Activated T-helper 2 cell treated with anti-CD3 and anti-CD28 coated beads, Interferon-gamma antibody, Interleukin-2, Interleukin-4, amounts not matched to agents 10 μg/mL and 5 μg/mL and 100 μg/mL, durations not matched to agents 14 hours and 24 hours and 36 hours (primary cell): Measurements from ENCODE around the gene ACTL8. TPM values are rescaled to one million over a fixed set of nuclear protein-coding genes. Genes with fewer than 3 reads are reported as not detected.

Source experiments
- DNase-seq: peaks from one replicate; pipeline ENCODE4 v3.0.0; 2021; ENCODE audit warnings: low spot score
- H3K27ac Mint-ChIP-seq: one replicate; pipeline ENCODE4 v1.8.0; 2021; ENCODE audit warnings: mixed read lengths
- H3K27me3 Mint-ChIP-seq: one replicate; pipeline ENCODE4 v1.8.0; 2021; ENCODE audit warnings: low read depth, mixed read lengths
- H3K36me3 Mint-ChIP-seq: one replicate; pipeline ENCODE4 v1.8.0; 2021; ENCODE audit warnings: low read depth, mixed read lengths
- H3K4me1 Mint-ChIP-seq: one replicate; pipeline ENCODE4 v1.8.0; 2021; ENCODE audit warnings: low read depth, mixed read lengths
- H3K4me3 Mint-ChIP-seq: one replicate; pipeline ENCODE4 v1.8.0; 2021; ENCODE audit warnings: low read depth, mild to moderate bottlenecking, moderate library complexity, mixed read lengths
- H3K9me3 Mint-ChIP-seq: one replicate; pipeline ENCODE4 v1.8.0; 2021; ENCODE audit warnings: mixed read lengths
- intact Hi-C: fragments of 100-400 bp; cut with micrococcal nuclease; formaldehyde crosslinking; loops from one replicate; pipeline ENCODE4 v1.15.1; 2023
- total RNA-seq: library from RNA; stranded (reverse); gene quantifications from 2 replicates; pipeline ENCODE4 v1.2.3, GENCODE V29; 2022

ACTL8 gene
- total RNA-seq, 1 donor from 2014 or later: not detected

DNA sequence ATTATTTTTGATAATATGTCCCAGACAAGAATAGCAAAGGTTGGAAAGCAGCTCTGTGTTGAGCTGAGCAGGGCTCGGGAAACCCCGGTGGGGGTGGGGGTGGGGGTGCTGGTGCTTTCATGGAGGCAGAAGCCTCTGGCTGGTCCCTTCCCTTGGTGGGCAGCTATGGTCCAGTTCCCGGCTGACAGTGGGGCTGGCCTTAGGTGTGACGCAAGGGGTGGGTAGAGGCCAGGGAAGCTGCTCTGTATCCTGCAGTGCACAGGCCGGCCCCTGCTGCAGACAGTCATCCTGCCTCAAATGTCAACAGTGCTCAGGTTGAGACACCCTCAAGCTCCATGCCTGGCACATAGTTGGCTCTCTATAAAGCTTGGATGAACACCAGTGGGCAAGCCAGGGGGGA lies 8.9 kb downstream of the ACTL8 start:
- H3K27me3 Mint-ChIP-seq: no peaks in the 10 kb centered on the region
- H3K36me3 Mint-ChIP-seq: no peaks in the 10 kb centered on the region
- H3K27ac Mint-ChIP-seq: no peak overlapping the region
- intact Hi-C loops: no loop called here
- no peak overlapping the region for H3K4me3 Mint-ChIP-seq
- DNase-seq: no peak
- peaks cover 18% of the 10 kb centered on the region for H3K9me3 Mint-ChIP-seq
- H3K4me1 Mint-ChIP-seq: no peaks in the 10 kb centered on the region

DNA sequence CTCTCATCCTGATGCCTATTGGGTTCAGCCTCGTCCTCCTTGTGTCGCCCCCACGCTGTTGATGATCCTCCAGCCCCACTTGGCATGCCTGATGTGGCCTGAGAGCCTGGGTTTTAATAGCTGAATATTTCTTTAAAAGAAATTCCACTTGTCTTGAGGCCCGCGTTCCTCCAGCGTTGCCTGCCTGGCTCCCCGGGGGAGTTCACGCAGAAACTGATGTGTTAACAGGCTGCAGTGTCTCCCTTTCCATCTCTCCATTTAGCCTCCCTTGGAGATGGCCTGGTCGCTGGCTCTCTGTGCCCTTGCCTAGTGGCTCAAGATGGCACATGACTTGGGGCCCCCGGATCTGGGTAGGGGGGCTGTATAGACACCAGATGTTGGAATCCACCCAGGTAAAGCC lies 9.5 kb downstream of the ACTL8 start:
- Mint-ChIP-seq H3K27ac (no peak overlapping the region), H3K9me3 (peaks cover 12% of the 10 kb centered on the region), H3K36me3 (no peaks in the 10 kb centered on the region), H3K4me1 (no peaks in the 10 kb centered on the region), H3K27me3 (no peaks in the 10 kb centered on the region), H3K4me3 (no peak overlapping the region)
- intact Hi-C loops: no loop called here
- DNase-seq: no peak

DNA sequence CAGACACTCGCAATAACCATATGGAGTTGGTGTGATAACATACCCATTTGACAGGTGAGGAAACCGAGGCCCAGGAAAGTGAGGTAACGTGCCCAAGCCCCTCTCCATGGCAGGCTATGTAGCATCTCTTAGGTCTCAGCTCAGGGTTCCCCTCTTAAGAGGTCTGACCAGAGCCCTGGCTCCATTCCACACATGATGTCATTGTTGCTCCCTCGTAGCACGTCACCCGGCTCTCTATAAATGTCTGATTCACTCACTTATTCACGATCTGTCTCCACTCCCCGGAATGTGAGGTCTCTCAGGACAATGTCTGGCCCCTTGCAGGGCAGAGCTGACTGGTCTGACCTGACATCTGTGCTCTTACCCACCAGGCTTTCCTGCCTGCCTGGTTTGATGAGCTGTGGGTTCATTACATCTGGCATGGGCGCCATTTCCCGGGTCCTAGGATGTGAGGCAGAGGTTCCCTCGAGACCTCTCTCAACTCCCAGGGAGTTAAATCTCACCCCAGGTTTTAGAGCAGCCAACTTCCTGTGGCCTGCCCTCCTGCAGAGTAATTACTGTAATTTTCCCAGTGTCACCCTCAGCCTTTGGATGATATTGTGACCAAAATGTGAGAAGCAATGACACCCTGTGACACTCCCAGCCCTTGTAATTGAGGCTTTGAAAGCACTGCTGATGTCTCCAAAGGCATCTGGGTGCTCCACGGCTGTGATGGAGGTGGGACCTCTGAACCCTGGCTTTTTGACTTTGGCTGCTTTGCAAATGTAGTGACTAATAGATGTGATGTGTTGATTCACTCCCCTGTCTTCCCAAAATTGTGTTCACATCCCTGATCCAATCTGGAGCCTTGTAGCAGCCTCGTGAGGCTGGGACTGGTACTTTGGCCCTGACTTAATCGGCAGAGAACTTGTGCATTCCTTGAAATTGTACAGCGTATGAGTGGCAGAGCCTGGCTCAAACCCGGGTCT lies 10.6 kb downstream of the ACTL8 start:
- intact Hi-C loops: no loop called here
- no peak for DNase-seq
- Mint-ChIP-seq H3K36me3 (no peaks in the 10 kb centered on the region), H3K27ac (no peak overlapping the region), H3K27me3 (no peaks in the 10 kb centered on the region), H3K4me1 (no peaks in the 10 kb centered on the region), H3K9me3 (peaks cover 3% of the 10 kb centered on the region), H3K4me3 (no peak overlapping the region)

DNA sequence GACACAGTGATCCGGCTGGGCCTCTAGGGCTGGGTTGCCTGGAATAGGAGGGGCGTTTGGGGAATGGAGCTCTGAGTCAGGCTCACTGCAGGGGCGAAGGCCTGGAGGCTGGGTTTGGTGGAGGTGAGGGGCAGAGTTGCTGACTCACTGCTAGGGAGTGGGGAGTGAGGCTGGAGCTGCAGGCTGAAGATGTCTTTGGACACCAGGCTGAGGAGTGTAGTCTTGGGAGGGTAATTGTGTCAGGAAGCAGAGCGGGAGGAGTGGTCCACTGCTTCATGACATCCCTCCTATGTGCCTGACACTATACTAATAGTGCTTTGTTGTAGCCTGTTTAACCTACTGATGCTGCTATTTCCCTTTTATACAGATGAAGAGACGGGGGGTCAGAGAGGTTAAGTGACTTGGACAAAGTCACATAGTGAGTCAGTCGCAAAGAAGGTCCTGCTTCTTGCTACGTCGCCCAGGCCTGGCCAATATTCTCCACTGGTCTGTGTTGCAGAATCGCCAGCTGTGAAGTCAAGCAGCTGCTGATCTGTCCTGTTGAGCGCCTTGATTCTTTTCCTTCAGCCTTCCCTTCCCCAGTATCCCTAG lies 13.6 kb downstream of the ACTL8 start:
- Mint-ChIP-seq H3K9me3 (no peaks in the 10 kb centered on the region), H3K4me1 (no peaks in the 10 kb centered on the region), H3K27me3 (no peaks in the 10 kb centered on the region), H3K27ac (no peak overlapping the region), H3K36me3 (no peaks in the 10 kb centered on the region), H3K4me3 (no peak overlapping the region)
- DNase-seq: no peak
- intact Hi-C loops: no loop called here

DNA sequence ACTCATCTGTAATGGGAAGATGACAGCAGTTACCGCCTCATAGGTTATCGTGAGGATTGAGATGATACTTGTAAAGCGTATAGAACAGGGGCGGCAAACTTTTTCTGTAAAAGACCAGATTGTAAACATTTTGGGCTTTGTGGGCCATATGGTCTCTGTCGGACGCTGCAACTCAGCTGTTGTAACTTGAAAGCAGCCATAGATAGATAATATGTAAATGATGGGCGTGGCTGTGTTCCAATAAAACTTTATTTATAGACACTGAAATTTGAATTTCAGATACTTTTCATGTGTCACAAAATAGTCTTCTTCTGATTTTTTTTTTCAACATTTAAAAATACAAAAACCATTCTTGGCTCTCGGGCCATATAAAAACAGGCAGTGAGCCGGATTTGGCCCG lies 15.8 kb downstream of the ACTL8 start:
- no peaks in the 10 kb centered on the region for H3K4me1 Mint-ChIP-seq
- no peaks in the 10 kb centered on the region for H3K9me3 Mint-ChIP-seq
- intact Hi-C loops: no loop called here
- no peak overlapping the region for H3K27ac Mint-ChIP-seq
- no peak for DNase-seq
- H3K27me3 Mint-ChIP-seq: no peaks in the 10 kb centered on the region
- no peaks in the 10 kb centered on the region for H3K36me3 Mint-ChIP-seq
- H3K4me3 Mint-ChIP-seq: no peak overlapping the region

DNA sequence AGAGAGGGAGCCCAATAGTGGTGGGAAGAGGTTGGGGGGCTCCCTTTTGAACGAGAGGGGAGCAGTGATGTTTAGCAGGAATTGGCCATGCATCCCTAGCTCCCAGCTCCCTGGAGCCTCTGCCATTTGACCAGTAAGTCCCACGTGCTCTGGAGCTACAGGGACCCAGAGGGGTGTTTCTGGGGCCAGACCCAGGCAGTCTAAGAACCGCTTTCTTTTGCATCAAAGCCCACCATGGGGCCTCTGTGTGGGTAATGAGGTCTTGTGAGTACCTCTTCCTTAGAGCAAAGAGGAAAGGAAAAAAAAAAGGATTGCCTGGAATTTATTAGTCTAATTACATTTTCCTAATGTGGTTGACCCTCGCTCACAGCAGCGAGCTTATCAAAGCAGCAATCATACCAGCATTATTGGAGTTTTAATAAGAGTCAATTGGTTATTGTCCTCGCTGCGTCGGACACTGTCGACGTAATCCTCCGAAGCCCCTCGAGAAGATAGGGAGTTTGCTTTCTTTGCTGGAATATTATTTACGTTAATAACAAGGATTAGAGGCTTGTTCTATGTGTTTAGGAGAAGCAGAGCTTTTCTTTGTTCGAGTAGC lies 17.6 kb downstream of the ACTL8 start:
- no peaks in the 10 kb centered on the region for H3K4me1 Mint-ChIP-seq
- H3K36me3 Mint-ChIP-seq: no peaks in the 10 kb centered on the region
- no peak overlapping the region for H3K4me3 Mint-ChIP-seq
- no peaks in the 10 kb centered on the region for H3K27me3 Mint-ChIP-seq
- no peaks in the 10 kb centered on the region for H3K9me3 Mint-ChIP-seq
- no peak for DNase-seq
- intact Hi-C loops: no loop called here
- H3K27ac Mint-ChIP-seq: no peak overlapping the region

DNA sequence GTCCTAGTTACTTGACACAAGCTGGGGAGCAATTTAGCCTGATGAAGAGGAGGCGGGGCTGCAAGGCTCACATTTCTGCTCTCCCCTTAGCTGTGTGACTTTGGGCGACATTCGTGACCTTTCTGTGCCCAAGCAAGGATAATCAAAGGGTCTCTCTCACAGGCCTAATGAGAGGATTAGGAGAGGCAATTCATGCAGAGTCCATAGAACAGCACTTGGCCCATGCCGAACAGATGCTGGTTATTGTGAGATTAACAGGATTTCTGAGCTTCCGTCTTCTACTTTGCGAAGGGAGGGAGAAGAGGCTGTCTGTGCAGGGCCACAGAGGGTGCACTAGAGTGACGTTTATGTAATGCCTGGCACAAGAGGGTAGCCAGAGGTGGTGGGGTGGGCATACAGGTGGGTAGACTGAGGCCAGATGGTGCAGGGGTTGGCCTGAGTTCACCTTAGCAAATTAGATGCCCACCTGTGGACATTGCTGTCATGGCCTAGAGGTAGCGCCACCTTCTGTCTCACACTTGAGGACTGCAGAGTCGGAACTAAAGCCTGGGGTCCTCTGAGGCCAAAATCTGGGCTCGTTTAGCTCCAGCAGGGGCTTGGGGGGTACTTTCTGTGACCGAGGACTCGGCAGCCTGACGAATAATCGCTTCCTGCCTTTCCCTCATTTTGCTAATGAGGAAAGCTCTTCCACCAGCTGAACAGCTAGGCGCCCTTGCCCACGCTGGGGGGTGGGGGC lies 18.6 kb downstream of the ACTL8 start:
- DNase-seq: no peak
- H3K27me3 Mint-ChIP-seq: no peaks in the 10 kb centered on the region
- H3K36me3 Mint-ChIP-seq: no peaks in the 10 kb centered on the region
- no peaks in the 10 kb centered on the region for H3K9me3 Mint-ChIP-seq
- intact Hi-C loops: no loop called here
- H3K4me3 Mint-ChIP-seq: no peak overlapping the region
- H3K27ac Mint-ChIP-seq: no peak overlapping the region
- no peaks in the 10 kb centered on the region for H3K4me1 Mint-ChIP-seq

DNA sequence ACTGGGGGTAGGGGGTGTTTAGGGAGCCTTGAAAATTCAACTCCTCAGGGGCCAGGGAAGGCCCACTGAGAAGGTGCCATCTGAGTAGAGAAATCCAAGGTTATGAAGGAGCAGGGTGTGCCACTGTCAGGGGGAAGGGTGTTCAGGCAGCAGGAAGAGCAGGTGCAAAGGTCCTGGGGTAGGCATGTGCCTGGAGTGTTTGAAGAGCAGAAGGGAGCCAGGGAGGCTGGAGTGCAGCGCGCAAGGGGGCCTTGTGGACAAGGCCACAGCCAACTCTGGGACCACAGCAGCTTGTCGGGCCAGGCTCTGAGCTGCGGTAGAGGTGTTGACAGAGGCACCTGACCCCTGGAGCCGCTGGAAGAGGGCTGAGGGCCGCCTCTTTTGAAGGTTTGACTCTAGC lies 19.3 kb downstream of the ACTL8 start:
- H3K4me1 Mint-ChIP-seq: no peaks in the 10 kb centered on the region
- no peaks in the 10 kb centered on the region for H3K9me3 Mint-ChIP-seq
- intact Hi-C loops: no loop called here
- no peak overlapping the region for H3K4me3 Mint-ChIP-seq
- DNase-seq: no peak
- no peaks in the 10 kb centered on the region for H3K27me3 Mint-ChIP-seq
- no peaks in the 10 kb centered on the region for H3K36me3 Mint-ChIP-seq
- H3K27ac Mint-ChIP-seq: no peak overlapping the region

DNA sequence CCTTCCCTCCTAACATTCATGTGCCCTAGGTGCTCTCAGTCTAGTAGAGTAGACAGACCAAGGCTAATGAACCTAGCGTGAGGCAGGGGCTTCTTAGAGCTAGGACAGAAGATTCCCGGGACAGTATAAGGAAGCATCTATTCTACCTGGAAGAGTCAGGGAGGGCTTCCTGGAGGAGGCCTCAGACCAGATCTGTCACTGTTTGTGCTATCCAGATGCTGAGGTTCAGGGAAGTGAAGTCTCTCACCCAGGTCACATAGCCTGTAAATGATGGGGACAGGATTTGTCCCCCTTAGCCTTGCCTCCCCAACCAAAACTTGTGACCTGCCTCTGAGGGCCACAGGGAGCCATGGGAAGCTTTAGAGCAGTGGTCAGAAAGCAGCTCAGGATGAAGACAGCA lies 20.7 kb downstream of the ACTL8 start:
- H3K4me1 Mint-ChIP-seq: no peaks in the 10 kb centered on the region
- H3K27ac Mint-ChIP-seq: no peak overlapping the region
- no peaks in the 10 kb centered on the region for H3K27me3 Mint-ChIP-seq
- no peaks in the 10 kb centered on the region for H3K36me3 Mint-ChIP-seq
- no peak overlapping the region for H3K4me3 Mint-ChIP-seq
- intact Hi-C loops: no loop called here
- H3K9me3 Mint-ChIP-seq: no peaks in the 10 kb centered on the region
- no peak for DNase-seq

DNA sequence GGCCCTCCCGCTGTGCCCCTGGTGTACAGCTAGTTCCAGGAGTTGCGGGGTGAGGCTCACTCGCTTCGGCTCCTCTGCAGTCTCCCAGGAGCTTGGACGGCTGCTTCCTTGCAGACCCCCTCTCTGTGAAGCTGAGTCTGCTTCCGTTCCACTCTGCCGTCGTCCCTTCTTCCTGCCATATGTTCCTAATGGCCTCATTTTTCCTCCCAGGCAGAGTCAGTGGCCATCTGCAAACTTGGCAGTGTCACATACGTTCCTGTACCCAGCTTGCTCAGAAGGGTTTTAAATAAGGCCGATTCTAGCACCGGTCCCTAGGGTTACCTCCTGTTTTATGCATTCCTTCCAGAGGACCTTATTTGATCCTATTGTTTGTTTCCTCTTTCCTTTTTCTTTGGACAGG lies 21.3 kb downstream of the ACTL8 start:
- intact Hi-C loops: no loop called here
- no peak overlapping the region for H3K27ac Mint-ChIP-seq
- H3K4me3 Mint-ChIP-seq: no peak overlapping the region
- DNase-seq: no peak
- H3K4me1 Mint-ChIP-seq: no peaks in the 10 kb centered on the region
- H3K36me3 Mint-ChIP-seq: no peaks in the 10 kb centered on the region
- no peaks in the 10 kb centered on the region for H3K9me3 Mint-ChIP-seq
- H3K27me3 Mint-ChIP-seq: no peaks in the 10 kb centered on the region

DNA sequence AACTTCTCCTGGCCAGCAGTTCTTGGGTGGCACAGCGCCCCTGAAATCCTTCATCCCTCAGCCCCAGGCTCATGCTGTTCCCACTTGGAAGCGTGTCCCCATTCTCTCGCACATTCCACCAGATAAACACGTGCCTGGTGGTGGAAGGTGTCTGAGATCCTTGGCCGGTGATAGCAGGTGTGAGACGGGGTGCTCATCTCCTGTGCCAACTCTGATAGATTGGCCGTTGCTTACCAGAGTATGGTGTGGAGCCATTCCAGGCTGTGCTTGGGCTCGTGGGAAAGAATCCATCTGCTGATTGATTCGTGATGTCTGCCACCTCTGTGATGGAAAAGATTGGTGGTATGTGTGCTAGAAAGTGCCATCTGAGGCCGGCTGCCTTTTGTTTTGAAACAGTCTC lies 22.2 kb downstream of the ACTL8 start:
- Mint-ChIP-seq H3K4me1 (no peaks in the 10 kb centered on the region), H3K27ac (no peak overlapping the region), H3K27me3 (no peaks in the 10 kb centered on the region), H3K36me3 (no peaks in the 10 kb centered on the region), H3K9me3 (no peaks in the 10 kb centered on the region), H3K4me3 (no peak overlapping the region)
- DNase-seq: no peak
- intact Hi-C loops: no loop called here

DNA sequence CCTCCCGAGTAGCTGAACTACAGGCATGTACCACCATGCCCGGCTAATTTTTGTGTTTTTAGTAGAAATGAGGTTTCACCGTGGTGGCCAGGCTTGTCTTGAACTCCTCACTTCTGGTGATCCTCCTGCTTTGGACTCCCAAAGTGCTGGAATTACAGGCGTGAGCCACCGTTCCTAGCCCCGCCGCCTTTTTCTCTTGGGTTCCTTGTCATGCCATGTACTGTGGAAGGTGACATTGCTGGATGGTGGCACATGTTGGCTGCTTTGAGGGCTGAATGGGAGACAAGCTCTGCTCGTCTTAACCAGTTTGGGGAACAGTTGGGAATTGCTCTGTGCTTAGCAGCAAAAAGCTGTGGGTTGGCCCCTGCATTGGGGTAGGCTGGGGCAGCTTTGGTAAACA lies 22.7 kb downstream of the ACTL8 start:
- no peaks in the 10 kb centered on the region for H3K27me3 Mint-ChIP-seq
- no peak overlapping the region for H3K27ac Mint-ChIP-seq
- no peaks in the 10 kb centered on the region for H3K36me3 Mint-ChIP-seq
- intact Hi-C loops: no loop called here
- H3K9me3 Mint-ChIP-seq: no peaks in the 10 kb centered on the region
- H3K4me1 Mint-ChIP-seq: no peaks in the 10 kb centered on the region
- no peak overlapping the region for H3K4me3 Mint-ChIP-seq
- DNase-seq: no peak

DNA sequence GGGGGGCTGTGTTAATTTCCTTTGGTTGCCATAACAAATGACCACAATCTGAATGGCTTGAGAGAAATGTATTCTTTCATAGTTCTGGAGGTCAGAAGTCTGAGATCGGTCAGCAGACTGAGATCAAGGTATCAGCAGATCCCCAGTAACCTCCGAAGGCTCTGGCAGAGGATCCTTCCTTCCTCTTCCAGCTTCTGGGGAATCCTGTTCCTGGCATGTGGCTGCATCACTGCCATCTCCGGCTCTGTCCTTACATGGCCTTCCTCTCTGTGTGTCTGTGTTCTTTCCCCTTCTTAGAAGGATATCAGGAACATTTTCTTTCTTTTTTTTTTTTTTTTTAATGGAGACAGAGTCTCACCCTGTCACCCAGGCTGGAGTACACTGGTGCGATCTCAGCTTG lies 25.8 kb downstream of the ACTL8 start:
- intact Hi-C loops: no loop called here
- H3K4me1 Mint-ChIP-seq: no peaks in the 10 kb centered on the region
- H3K27me3 Mint-ChIP-seq: no peaks in the 10 kb centered on the region
- H3K9me3 Mint-ChIP-seq: no peaks in the 10 kb centered on the region
- no peak overlapping the region for H3K27ac Mint-ChIP-seq
- H3K4me3 Mint-ChIP-seq: no peak overlapping the region
- no peaks in the 10 kb centered on the region for H3K36me3 Mint-ChIP-seq
- no peak for DNase-seq
